GM10248 (cell line): ENCODE measurements around the gene ZNF142.

ENCODE experiments used
- CTCF ChIA-PET: fragments of 300-600 bp; sonication (Branson Sonifier 250); formaldehyde crosslinking; extraction: SDS; loops from one replicate; lab custom pipeline; 2021; ENCODE audit warnings: antibody characterized with exemption; lab: Yijun Ruan, JAX
- POLR2A ChIA-PET: fragments of 350-650 bp; sonication (Branson Sonifier 250); formaldehyde crosslinking; extraction: SDS; loops from one replicate; lab custom pipeline; 2020; ENCODE audit warnings: antibody characterized with exemption; lab: Yijun Ruan, JAX
- DNase-seq: peaks from one replicate; pipeline ENCODE4 v3.0.0; 2012; ENCODE audit errors: extremely low spot score
- CTCF ChIP-seq: IDR thresholded peaks from 2 replicates; pipeline ENCODE4 v1.5.1; 2012; ENCODE audit warnings: mild to moderate bottlenecking, low read depth; ENCODE audit errors: extremely low read depth, missing control alignments, control extremely low read depth

The ZNF142 gene

GRCh38 chr2:218618102-218618860 lies 41.1 kb downstream of the ZNF142 start:
- CTCF ChIA-PET: interaction anchor here (0.9 to 1.3 kb wide), 2 partner anchors 10 kb away, joined by 3 to 5 read pairs; partner anchors contain the start of gene PLCD4
- POLR2A ChIA-PET: no interaction called here
- TF ChIP-seq CTCF: peak; percentile 10
- DNase-seq: no peak

GRCh38 chr2:218615868-218616315 lies 43.5 kb downstream of the ZNF142 start:
- ChIA-PET CTCF (interaction anchor here (0.8 to 1.3 kb wide), 3 partner anchors 9 to 16 kb away, joined by 3 read pairs; no protein-coding TSS in a partner anchor), POLR2A (no interaction called here)
- no peak for TF ChIP-seq CTCF
- DNase-seq: no peak

DNA sequence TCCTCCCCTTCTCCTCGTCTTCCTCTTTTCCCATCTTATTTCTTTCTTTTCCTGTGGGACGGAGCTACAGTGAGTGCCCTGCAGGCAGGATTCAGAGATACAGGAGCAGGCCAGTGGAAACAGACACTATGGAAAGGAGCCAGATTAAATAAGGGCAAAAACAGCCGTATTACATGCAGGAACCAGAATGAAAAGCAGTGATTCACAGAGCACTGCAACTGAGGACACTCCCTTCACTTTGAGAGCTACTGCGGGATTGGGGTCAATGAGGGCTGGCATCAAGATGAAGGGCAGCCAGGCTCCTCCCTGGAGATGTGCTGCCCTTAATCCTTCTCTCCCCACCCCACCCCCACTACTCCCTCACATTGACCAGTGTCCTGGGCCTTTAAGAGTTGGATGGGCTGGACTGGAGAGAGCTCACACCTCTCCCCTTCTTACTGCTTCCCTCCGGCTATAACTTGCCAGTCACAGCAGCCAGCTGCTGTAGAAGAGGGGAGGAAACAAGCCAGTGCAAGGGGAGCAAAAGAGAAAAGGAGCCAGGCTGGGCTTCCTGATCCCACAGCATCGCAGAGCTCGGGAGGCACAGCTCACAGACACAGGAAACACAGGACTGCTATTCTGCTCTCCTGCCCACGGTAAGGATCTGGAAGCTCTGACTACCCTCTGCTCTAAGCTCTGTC lies 51.8 kb downstream of the ZNF142 start, which contains the start of gene PLCD4:
TSS of gene PLCD4 (plus strand) at position 464 of the 680 bp plus-strand sequence. CDS start 7,841 bp downstream, outside the sequence.
- DNase-seq: no peak
- TF ChIP-seq CTCF: no peak
- CTCF ChIA-PET: interaction anchor here (1.2 to 2.0 kb wide), 5 partner anchors 9 to 40 kb away, joined by 3 to 7 read pairs (median 5); no protein-coding TSS in a partner anchor
- POLR2A ChIA-PET: no interaction called here

GRCh38 chr2:218605432-218605831 lies 54.0 kb downstream of the ZNF142 start:
- ChIA-PET POLR2A (no interaction called here), CTCF (no interaction called here)
- no peak for TF ChIP-seq CTCF
- no peak for DNase-seq
